DMS53 treated with DMSO at 0.1 percent for 48 hours (cell line): ENCODE results near the gene TMPRSS9.

ENCODE experiments used
- DNase-seq: peaks from one replicate; lab custom pipeline; 2025; ENCODE audit not compliant: unreplicated experiment; lab: John Stamatoyannopoulos, UW

The TMPRSS9 gene

GRCh38 chr19:2360833-2361232 lies 768 bp downstream of the TMPRSS9 start:
- DNase-seq: no peak

- DNase-seq: no peak
These were observed 1.4 kb downstream of the TMPRSS9 start for GRCh38 chr19:2361246-2362045.

- DNase-seq: no peak
These were observed 2.2 kb downstream of the TMPRSS9 start for GRCh38 chr19:2362046-2362969.

- no peak for DNase-seq
These were observed 2.9 kb downstream of the TMPRSS9 start for GRCh38 chr19:2362970-2363300.

GRCh38 chr19:2363419-2363818 lies 3.4 kb downstream of the TMPRSS9 start:
- no peak for DNase-seq

- DNase-seq: no peak
These were observed 5.3 kb downstream of the TMPRSS9 start for GRCh38 chr19:2365201-2365970.

- no peak for DNase-seq
These were observed 11.6 kb downstream of the TMPRSS9 start for GRCh38 chr19:2371656-2372055.

- DNase-seq: no peak
These were observed 12.1 kb downstream of the TMPRSS9 start for GRCh38 chr19:2372076-2372612.

GRCh38 chr19:2374808-2375207 lies 14.7 kb downstream of the TMPRSS9 start:
- DNase-seq: no peak

GRCh38 chr19:2375353-2376121 lies 15.5 kb downstream of the TMPRSS9 start:
- DNase-seq: no peak

- peak; percentile 4 for DNase-seq
These were observed 16.9 kb downstream of the TMPRSS9 start for GRCh38 chr19:2376784-2377519.

GRCh38 chr19:2380567-2380966 lies 20.5 kb downstream of the TMPRSS9 start:
- no peak for DNase-seq

GRCh38 chr19:2381148-2381820 lies 21.2 kb downstream of the TMPRSS9 start:
- no peak for DNase-seq

- no peak for DNase-seq
These were observed 22.6 kb downstream of the TMPRSS9 start for GRCh38 chr19:2382530-2383222.

- DNase-seq: peak; percentile 83
These were observed 25.1 kb downstream of the TMPRSS9 start for GRCh38 chr19:2385053-2385721.

- no peak for DNase-seq
These were observed 27.6 kb downstream of the TMPRSS9 start for GRCh38 chr19:2387367-2388288.

GRCh38 chr19:2389594-2389993 lies 29.5 kb downstream of the TMPRSS9 start:
- no peak for DNase-seq
